Hepatic stellate cell (primary cell): ENCODE data around the gene RTL10.

Source experiments
- DNase-seq: peaks from one replicate; pipeline ENCODE4 v3.0.0; 2011; ENCODE audit warnings: low spot score

RTL10 gene

GRCh38 chr22:19876314-19876940 is 21.8 kb upstream of the RTL10 start:
- no peak for DNase-seq

- no peak for DNase-seq
Observed at GRCh38 chr22:19875531-19876313, 21.0 kb upstream of the RTL10 start.

- no peak for DNase-seq
Observed at GRCh38 chr22:19875061-19875530, 20.4 kb upstream of the RTL10 start.

- DNase-seq: no peak
Observed at GRCh38 chr22:19874307-19875060, 19.8 kb upstream of the RTL10 start.

- DNase-seq: no peak
Observed at GRCh38 chr22:19873960-19874306, 19.3 kb upstream of the RTL10 start.

- no peak for DNase-seq
Observed at GRCh38 chr22:19873138-19873959, 18.7 kb upstream of the RTL10 start.

GRCh38 chr22:19872779-19873137 is 18.1 kb upstream of the RTL10 start:
- DNase-seq: no peak

- no peak for DNase-seq
Observed at GRCh38 chr22:19871845-19872778, 17.4 kb upstream of the RTL10 start.

- DNase-seq: no peak
Observed at GRCh38 chr22:19871023-19871844, 16.6 kb upstream of the RTL10 start.

- DNase-seq: no peak
Observed at GRCh38 chr22:19870153-19871022, 15.7 kb upstream of the RTL10 start.

GRCh38 chr22:19869497-19870152 is 15.0 kb upstream of the RTL10 start:
- DNase-seq: no peak

GRCh38 chr22:19868773-19869471 is 14.2 kb upstream of the RTL10 start:
- DNase-seq: no peak

- DNase-seq: no peak
Observed at GRCh38 chr22:19868333-19868732, 13.7 kb upstream of the RTL10 start.

- DNase-seq: no peak
Observed at GRCh38 chr22:19867617-19868016, 12.9 kb upstream of the RTL10 start.

- no peak for DNase-seq
Observed at GRCh38 chr22:19866665-19867009, 12.0 kb upstream of the RTL10 start.

- no peak for DNase-seq
Observed at GRCh38 chr22:19865141-19865829, 10.6 kb upstream of the RTL10 start.

GRCh38 chr22:19864538-19865106 is 9.9 kb upstream of the RTL10 start:
- DNase-seq: no peak
